ENCODE results near the gene CHST12.

CHST12 gene

GRCh38 chr7:2488272-2488645 lies 84.8 kb downstream of the CHST12 start:
- H3K4me3 ChIP-seq (ENCODE audit: low read depth, low read length): no peak overlapping the region
- no peak for TF ChIP-seq CTCF (IDR thresholded peaks at IDR 0.05; ENCODE audit: control insufficient read depth, extremely low read depth, insufficient read depth)
- DNase-seq (ENCODE audit: low read depth): no peak

- no peak for TF ChIP-seq CTCF (IDR thresholded peaks at IDR 0.05; ENCODE audit: control insufficient read depth, extremely low read depth, insufficient read depth)
- DNase-seq (ENCODE audit: low read depth): no peak
- H3K4me3 ChIP-seq (ENCODE audit: low read depth, low read length): no peak overlapping the region
Measured at GRCh38 chr7:2488681-2489080, 85.3 kb downstream of the CHST12 start.

GRCh38 chr7:2490181-2490651 lies 86.8 kb downstream of the CHST12 start:
- no peak for TF ChIP-seq CTCF (IDR thresholded peaks at IDR 0.05; ENCODE audit: control insufficient read depth, extremely low read depth, insufficient read depth)
- no peak overlapping the region for H3K4me3 ChIP-seq (ENCODE audit: low read depth, low read length)
- no peak for DNase-seq (ENCODE audit: low read depth)

- TF ChIP-seq CTCF (IDR thresholded peaks at IDR 0.05; ENCODE audit: control insufficient read depth, extremely low read depth, insufficient read depth): no peak
- no peak overlapping the region for H3K4me3 ChIP-seq (ENCODE audit: low read depth, low read length)
- DNase-seq (ENCODE audit: low read depth): no peak
Measured at GRCh38 chr7:2492038-2492437, 88.6 kb downstream of the CHST12 start.

- no peak for TF ChIP-seq CTCF (IDR thresholded peaks at IDR 0.05; ENCODE audit: control insufficient read depth, extremely low read depth, insufficient read depth)
Measured at GRCh38 chr7:2493205-2494164, 90.1 kb downstream of the CHST12 start.

GRCh38 chr7:2494191-2495130 lies 91.0 kb downstream of the CHST12 start:
- TF ChIP-seq CTCF (IDR thresholded peaks at IDR 0.05; ENCODE audit: control insufficient read depth, extremely low read depth, insufficient read depth): no peak
- no peak for DNase-seq (ENCODE audit: low read depth)
- no peak overlapping the region for H3K4me3 ChIP-seq (ENCODE audit: low read depth, low read length)

More at GRCh38 chr7:2493205-2494164, 90.1 kb downstream of the CHST12 start:
- H3K4me3 ChIP-seq (ENCODE audit: low read depth, low read length): no peak overlapping the region
- no peak for DNase-seq (ENCODE audit: low read depth)

All from LNCaP clone FGC (cell line).